Measurements from ENCODE around the gene EBF4.
"Not testable (repeated sequence)": the region's sequence is repeated elsewhere in the genome, so short reads cannot be mapped to it uniquely, and the experiment has no call there.

EBF4 gene

GRCh38 chr20:2692886-2693285 lies 306 bp downstream of the EBF4 start:
- DNase-seq (ENCODE audit: extremely low read depth, insufficient read length): no peak
- Histone ChIP-seq H3K36me3 (ENCODE audit: control insufficient read depth, insufficient read depth, low read length) (no peaks in the 10 kb centered on the region), H3K4me3 (replicated peaks; ENCODE audit: low read depth, low read length) (no peak overlapping the region; the same call in 1 of the 2 replicates), H3K27me3 (replicated peaks; ENCODE audit: control insufficient read depth, insufficient read depth, low read length) (peaks cover 5% of the 10 kb centered on the region)
- TF ChIP-seq CTCF (IDR thresholded peaks at IDR 0.05; ENCODE audit: insufficient read depth, low read length, poor library complexity, severe bottlenecking): no peak

DNA sequence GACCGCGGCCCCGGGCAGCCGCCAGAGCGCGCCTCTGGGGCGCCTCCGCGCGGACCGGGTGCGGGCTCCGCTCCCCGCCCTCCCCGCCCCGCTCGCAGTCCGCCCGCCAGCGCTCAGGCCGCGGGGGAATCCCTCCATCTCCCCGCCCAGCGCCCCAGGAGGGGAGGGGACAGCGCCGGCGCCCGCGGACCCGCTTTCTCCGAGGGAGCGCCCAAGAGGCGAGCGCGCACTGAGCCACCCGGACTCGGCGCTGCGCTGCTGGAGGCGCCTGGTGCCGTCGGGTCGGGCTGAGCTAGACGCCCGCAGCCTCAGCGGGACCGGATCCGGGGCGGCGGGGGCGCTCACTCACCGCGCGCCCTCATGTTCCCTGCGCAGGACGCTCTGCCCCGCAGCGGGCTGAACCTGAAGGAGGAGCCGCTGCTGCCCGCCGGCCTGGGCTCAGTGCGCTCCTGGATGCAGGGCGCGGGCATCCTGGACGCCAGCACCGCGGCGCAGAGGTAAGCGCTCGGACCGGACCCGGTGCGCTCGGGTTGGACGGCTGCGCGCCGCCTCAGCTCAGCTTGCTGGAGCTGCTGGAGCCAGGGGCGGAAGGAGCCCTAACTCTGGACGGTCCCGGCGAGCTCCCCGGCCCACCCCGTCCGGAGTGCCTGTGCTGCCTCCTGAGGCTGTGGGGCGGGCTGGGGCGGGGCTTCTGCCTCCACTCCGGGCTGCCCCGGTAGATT lies 867 bp downstream of the EBF4 start:
- DNase-seq (ENCODE audit: extremely low read depth, insufficient read length): peak; percentile 25
- Histone ChIP-seq H3K4me3 (replicated peaks; ENCODE audit: low read depth, low read length) (no peak overlapping the region), H3K27me3 (replicated peaks; ENCODE audit: control insufficient read depth, insufficient read depth, low read length) (peaks cover 5% of the 10 kb centered on the region), H3K36me3 (ENCODE audit: control insufficient read depth, insufficient read depth, low read length) (no peaks in the 10 kb centered on the region)
- no peak for TF ChIP-seq CTCF (IDR thresholded peaks at IDR 0.05; ENCODE audit: insufficient read depth, low read length, poor library complexity, severe bottlenecking)

- no peak for TF ChIP-seq CTCF (IDR thresholded peaks at IDR 0.05; ENCODE audit: insufficient read depth, low read length, poor library complexity, severe bottlenecking)
- no peaks in the 10 kb centered on the region for H3K36me3 ChIP-seq (ENCODE audit: control insufficient read depth, insufficient read depth, low read length)
- no peak for DNase-seq (ENCODE audit: extremely low read depth, insufficient read length)
- no peak overlapping the region for H3K4me3 ChIP-seq (replicated peaks; ENCODE audit: low read depth, low read length)
- H3K27me3 ChIP-seq (replicated peaks; ENCODE audit: control insufficient read depth, insufficient read depth, low read length): peaks cover 5% of the 10 kb centered on the region
Measured at GRCh38 chr20:2694008-2694471, 1.5 kb downstream of the EBF4 start.

GRCh38 chr20:2694519-2694918 lies 1.9 kb downstream of the EBF4 start:
- no peak for TF ChIP-seq CTCF (IDR thresholded peaks at IDR 0.05; ENCODE audit: insufficient read depth, low read length, poor library complexity, severe bottlenecking)
- H3K27me3 ChIP-seq (replicated peaks; ENCODE audit: control insufficient read depth, insufficient read depth, low read length): peaks cover 5% of the 10 kb centered on the region
- no peaks in the 10 kb centered on the region for H3K36me3 ChIP-seq (ENCODE audit: control insufficient read depth, insufficient read depth, low read length)
- no peak for DNase-seq (ENCODE audit: extremely low read depth, insufficient read length)
- no peak overlapping the region for H3K4me3 ChIP-seq (replicated peaks; ENCODE audit: low read depth, low read length)

DNA sequence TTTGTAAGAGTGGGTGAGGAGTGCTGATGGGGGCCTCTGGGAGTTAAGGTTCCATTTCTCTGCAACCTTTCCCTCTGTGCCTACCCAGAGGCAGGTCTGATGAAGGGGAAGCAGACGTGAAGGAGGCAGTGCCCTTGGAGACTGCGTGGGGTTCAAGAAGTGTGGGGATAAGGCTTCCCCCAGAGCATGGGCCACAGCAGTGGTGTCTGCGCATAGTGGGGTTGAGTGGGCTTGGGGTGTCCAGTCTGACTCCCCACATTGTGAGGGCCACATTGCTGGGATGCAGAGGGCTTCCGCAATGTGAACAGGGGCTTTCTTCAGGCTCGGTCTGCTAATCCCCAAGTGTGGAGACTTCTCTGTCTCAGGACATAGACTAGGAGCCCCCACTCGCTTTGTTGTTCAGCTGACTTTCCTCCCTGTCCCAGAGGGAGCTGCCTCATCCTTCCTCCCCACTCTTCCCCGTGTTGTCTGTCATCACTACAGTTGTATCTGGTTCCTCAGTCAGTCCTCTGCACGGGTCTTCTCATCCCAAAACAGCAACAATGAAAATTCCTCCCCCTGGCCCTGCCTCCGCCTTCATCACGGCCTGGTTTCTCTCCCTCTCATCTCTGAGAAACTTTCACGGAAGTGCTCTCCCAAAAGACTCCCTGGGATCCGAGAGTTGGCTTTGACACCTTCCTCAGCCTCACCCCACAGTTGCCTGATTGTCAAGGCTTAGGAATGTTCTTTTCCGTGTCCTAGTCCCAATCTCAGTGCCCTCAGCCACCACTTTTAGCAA lies 2.8 kb downstream of the EBF4 start:
- no peak for DNase-seq (ENCODE audit: extremely low read depth, insufficient read length)
- Histone ChIP-seq H3K27me3 (replicated peaks; ENCODE audit: control insufficient read depth, insufficient read depth, low read length) (peaks cover 5% of the 10 kb centered on the region), H3K36me3 (ENCODE audit: control insufficient read depth, insufficient read depth, low read length) (no peaks in the 10 kb centered on the region), H3K4me3 (replicated peaks; ENCODE audit: low read depth, low read length) (no peak overlapping the region)
- TF ChIP-seq CTCF (IDR thresholded peaks at IDR 0.05; ENCODE audit: insufficient read depth, low read length, poor library complexity, severe bottlenecking): no peak

DNA sequence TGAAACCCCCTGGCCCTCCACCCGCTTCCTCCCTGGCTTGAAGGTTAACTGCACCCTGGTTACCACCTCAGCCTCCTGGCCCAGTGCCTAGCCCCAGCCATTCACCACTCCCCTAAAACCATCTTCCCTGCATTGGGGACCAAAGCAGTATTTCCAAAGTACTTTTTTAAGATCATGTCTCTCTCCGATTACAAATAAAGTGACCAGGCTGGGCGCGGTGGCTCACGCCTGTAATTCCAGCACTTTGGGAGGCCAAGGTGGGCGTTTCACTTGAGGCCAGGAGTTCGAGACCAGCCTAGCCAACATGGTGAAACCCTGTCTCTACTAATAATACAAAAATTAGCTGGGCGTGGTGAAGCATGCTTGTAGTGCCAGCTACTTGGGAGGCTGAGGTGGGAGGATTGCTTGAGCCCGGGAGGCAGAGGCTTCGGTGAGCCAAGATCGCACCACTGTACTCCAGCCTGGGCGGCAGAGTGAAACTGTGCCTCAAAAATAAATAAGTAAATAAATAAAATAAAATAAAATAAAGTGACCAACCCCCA lies 3.5 kb downstream of the EBF4 start:
- H3K4me3 ChIP-seq (replicated peaks; ENCODE audit: low read depth, low read length); H3K36me3 ChIP-seq (ENCODE audit: control insufficient read depth, insufficient read depth, low read length); H3K27me3 ChIP-seq (replicated peaks; ENCODE audit: control insufficient read depth, insufficient read depth, low read length); DNase-seq (ENCODE audit: extremely low read depth, insufficient read length): not testable (repeated sequence)
